WTC11 (cell line): ENCODE data around the gene NIT2. TPM values are rescaled to one million over a fixed set of nuclear protein-coding genes. Genes with fewer than 3 reads are reported as not detected.
A peak's percentile ranks its signal among the peaks of the same experiment; 100 is the strongest.

Experiments used
- ATF1 ChIP-seq: sonication (generic); formaldehyde crosslinking; IDR thresholded peaks from 2 replicates; pipeline ENCODE4 v1.8.1; 2023; ENCODE audit warnings: mild to moderate bottlenecking, moderate library complexity, missing genetic modification reagents
- CREB1 ChIP-seq: sonication (generic); formaldehyde crosslinking; IDR thresholded peaks from 2 replicates; pipeline ENCODE4 v1.8.0; 2023; ENCODE audit warnings: mild to moderate bottlenecking, missing genetic modification reagents
- ELF4 ChIP-seq: sonication (generic); formaldehyde crosslinking; IDR thresholded peaks from 2 replicates; pipeline ENCODE4 v1.8.1; 2022; ENCODE audit warnings: low read depth, mild to moderate bottlenecking, moderate library complexity, missing genetic modification reagents
- FOXP1 ChIP-seq: sonication (generic); formaldehyde crosslinking; IDR thresholded peaks from 2 replicates; pipeline ENCODE4 v1.8.0; 2022; ENCODE audit warnings: missing genetic modification reagents, mild to moderate bottlenecking, moderate library complexity, borderline replicate concordance
- IRF2 ChIP-seq: sonication (generic); formaldehyde crosslinking; IDR thresholded peaks from 2 replicates; pipeline ENCODE4 v1.8.0; 2022; ENCODE audit warnings: low read depth, missing genetic modification reagents, borderline replicate concordance
- MYBL2 ChIP-seq: sonication (generic); formaldehyde crosslinking; IDR thresholded peaks from 2 replicates; pipeline ENCODE4 v1.8.1; 2023; ENCODE audit warnings: mild to moderate bottlenecking, moderate library complexity, missing genetic modification reagents
- NFATC4 ChIP-seq: fragments of 250-450 bp; sonication (Bioruptor Pico); IDR thresholded peaks from 2 replicates; pipeline ENCODE4 v1.9.0; 2021; ENCODE audit warnings: mild to moderate bottlenecking
- NFYB ChIP-seq: sonication (generic); formaldehyde crosslinking; conservative IDR thresholded peaks from 2 replicates; pipeline ENCODE4 v1.8.0; 2022; ENCODE audit warnings: low read depth, missing genetic modification reagents
- RORB ChIP-seq: fragments of 250-450 bp; sonication (Bioruptor Pico); IDR thresholded peaks from 2 replicates; pipeline ENCODE4 v1.9.0; 2021; ENCODE audit warnings: mild to moderate bottlenecking
- SMAD3 ChIP-seq: sonication (generic); formaldehyde crosslinking; IDR thresholded peaks from 2 replicates; pipeline ENCODE4 v1.8.0; 2022; ENCODE audit warnings: missing genetic modification reagents, mild to moderate bottlenecking, borderline replicate concordance
- SP1 ChIP-seq: sonication (generic); formaldehyde crosslinking; conservative IDR thresholded peaks from 2 replicates; pipeline ENCODE4 v1.8.1; 2022; ENCODE audit warnings: missing genetic modification reagents
- ZNF423 ChIP-seq: fragments of 250-450 bp; sonication (Bioruptor Pico); IDR thresholded peaks from 2 replicates; pipeline ENCODE4 v2.1.2; 2022; ENCODE audit warnings: mild to moderate bottlenecking, moderate library complexity
- ZNF671 ChIP-seq: fragments of 250-450 bp; sonication (Bioruptor Pico); IDR thresholded peaks from 2 replicates; pipeline ENCODE4 v1.8.0; 2021; ENCODE audit warnings: mild to moderate bottlenecking
- total RNA-seq: library from RNA; stranded (reverse); gene quantifications from 3 replicates; pipeline ENCODE4 v1.2.3, GENCODE V29; 2021
- TF ChIP-seq, protein P1 (sequence below): fragments of 250-450 bp; sonication (Bioruptor Pico); conservative IDR thresholded peaks from 2 replicates; pipeline ENCODE4 v1.9.0; 2021; ENCODE audit warnings: mild to moderate bottlenecking
- TF ChIP-seq, protein P2 (sequence below): fragments of 250-450 bp; sonication (Bioruptor Pico); IDR thresholded peaks from 2 replicates; pipeline ENCODE4 v1.9.0; 2021; ENCODE audit warnings: mild to moderate bottlenecking, borderline replicate concordance
- TF ChIP-seq, protein P3 (sequence below): sonication (generic); formaldehyde crosslinking; IDR thresholded peaks from 2 replicates; pipeline ENCODE4 v1.8.0; 2023; ENCODE audit warnings: missing genetic modification reagents, mild to moderate bottlenecking, borderline replicate concordance
- TF ChIP-seq, protein P4 (sequence below): sonication (generic); formaldehyde crosslinking; IDR thresholded peaks from 2 replicates; pipeline ENCODE4 v1.8.1; 2023; ENCODE audit warnings: mild to moderate bottlenecking, missing genetic modification reagents
- TF ChIP-seq, protein P5 (sequence below): sonication (generic); formaldehyde crosslinking; IDR thresholded peaks from 2 replicates; pipeline ENCODE4 v1.8.1; 2023; ENCODE audit warnings: mild to moderate bottlenecking, moderate library complexity, missing genetic modification reagents
- TF ChIP-seq, protein P6 (sequence below): sonication (generic); formaldehyde crosslinking; IDR thresholded peaks from 2 replicates; pipeline ENCODE4 v1.8.1; 2023; ENCODE audit warnings: mild to moderate bottlenecking, missing genetic modification reagents, borderline replicate concordance
- TF ChIP-seq, protein P7 (sequence below): fragments of 250-450 bp; sonication (Bioruptor Pico); IDR thresholded peaks from 2 replicates; pipeline ENCODE4 v1.8.0; 2021; ENCODE audit warnings: mild to moderate bottlenecking

The NIT2 gene
- total RNA-seq, 1 experiment from 2014 or later, result 27.3 TPM

DNA sequence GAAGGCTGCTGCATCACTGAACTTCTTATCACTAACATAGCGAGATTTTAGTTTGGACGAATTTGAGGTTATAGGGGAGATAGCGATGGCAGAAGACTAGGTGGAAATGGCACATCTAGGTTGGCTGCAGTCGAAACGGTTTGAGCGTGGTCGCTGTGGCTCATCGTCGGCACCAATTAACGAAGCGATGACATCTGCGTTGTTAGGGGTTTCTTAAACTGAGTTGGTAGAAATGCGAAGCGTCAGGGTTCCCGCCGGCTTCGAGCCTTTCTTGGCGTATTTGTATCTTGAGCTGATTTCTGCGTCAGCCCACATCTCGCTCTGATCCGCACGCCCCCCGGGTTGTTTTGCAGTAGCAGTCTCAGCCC, 67.1 kb downstream of the NIT2 start (continued):
- TF ChIP-seq, protein P1, sequence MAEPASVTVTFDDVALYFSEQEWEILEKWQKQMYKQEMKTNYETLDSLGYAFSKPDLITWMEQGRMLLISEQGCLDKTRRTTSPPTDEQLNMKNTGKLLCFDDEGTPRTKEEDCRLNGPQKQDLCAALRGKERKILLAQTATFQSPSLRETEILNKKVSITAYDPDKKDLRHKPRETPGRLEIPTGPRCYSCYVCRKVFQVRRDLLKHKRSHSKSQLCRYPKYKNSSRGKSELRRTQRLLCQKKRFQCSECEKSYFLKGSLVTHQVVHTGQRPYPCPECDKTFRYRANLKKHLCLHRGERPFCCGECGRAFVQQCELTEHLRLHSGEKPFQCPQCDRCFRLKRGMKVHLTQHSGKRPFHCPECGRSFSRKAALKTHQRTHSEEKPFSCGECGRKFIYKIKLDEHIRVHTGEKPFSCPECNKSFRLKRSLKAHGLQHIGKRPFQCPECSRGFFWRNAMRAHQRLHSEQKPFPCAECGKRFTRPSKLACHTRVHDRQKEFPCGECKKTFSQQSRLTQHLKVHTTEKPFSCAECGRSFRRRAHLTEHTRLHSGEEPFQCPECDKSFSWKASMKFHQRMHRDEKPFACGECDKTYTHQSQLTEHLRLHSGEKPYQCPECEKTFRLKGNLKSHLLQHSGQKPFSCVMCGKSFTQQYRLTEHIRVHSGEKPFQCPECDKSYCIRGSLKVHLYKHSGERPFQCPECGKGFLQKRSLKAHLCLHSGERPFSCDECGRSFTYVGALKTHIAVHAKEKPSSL (CRISPR knock-in tag), result no peak
- TF ChIP-seq, protein P2, sequence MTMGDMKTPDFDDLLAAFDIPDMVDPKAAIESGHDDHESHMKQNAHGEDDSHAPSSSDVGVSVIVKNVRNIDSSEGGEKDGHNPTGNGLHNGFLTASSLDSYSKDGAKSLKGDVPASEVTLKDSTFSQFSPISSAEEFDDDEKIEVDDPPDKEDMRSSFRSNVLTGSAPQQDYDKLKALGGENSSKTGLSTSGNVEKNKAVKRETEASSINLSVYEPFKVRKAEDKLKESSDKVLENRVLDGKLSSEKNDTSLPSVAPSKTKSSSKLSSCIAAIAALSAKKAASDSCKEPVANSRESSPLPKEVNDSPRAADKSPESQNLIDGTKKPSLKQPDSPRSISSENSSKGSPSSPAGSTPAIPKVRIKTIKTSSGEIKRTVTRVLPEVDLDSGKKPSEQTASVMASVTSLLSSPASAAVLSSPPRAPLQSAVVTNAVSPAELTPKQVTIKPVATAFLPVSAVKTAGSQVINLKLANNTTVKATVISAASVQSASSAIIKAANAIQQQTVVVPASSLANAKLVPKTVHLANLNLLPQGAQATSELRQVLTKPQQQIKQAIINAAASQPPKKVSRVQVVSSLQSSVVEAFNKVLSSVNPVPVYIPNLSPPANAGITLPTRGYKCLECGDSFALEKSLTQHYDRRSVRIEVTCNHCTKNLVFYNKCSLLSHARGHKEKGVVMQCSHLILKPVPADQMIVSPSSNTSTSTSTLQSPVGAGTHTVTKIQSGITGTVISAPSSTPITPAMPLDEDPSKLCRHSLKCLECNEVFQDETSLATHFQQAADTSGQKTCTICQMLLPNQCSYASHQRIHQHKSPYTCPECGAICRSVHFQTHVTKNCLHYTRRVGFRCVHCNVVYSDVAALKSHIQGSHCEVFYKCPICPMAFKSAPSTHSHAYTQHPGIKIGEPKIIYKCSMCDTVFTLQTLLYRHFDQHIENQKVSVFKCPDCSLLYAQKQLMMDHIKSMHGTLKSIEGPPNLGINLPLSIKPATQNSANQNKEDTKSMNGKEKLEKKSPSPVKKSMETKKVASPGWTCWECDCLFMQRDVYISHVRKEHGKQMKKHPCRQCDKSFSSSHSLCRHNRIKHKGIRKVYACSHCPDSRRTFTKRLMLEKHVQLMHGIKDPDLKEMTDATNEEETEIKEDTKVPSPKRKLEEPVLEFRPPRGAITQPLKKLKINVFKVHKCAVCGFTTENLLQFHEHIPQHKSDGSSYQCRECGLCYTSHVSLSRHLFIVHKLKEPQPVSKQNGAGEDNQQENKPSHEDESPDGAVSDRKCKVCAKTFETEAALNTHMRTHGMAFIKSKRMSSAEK (CRISPR knock-in tag), result no peak
- TF ChIP-seq IRF2 (CRISPR knock-in tag) (no peak), ZNF671 (CRISPR knock-in tag) (no peak), RORB (CRISPR knock-in tag) (no peak), FOXP1 (no peak), SP1 (CRISPR knock-in tag) (0 out of 2 replicates have a peak, but pooled peaks have one; percentile 4), MYBL2 (CRISPR knock-in tag) (no peak), CREB1 (peak; percentile 8; the same call in 1 of the 2 replicates), ATF1 (CRISPR knock-in tag) (no peak), ZNF423 (no peak), ELF4 (CRISPR knock-in tag) (no peak), NFATC4 (CRISPR knock-in tag) (no peak), NFYB (CRISPR knock-in tag) (0 out of 2 replicates have a peak, but pooled peaks have one; percentile 1), SMAD3 (CRISPR knock-in tag) (peak; percentile 19; the same call in 1 of the 2 replicates)
- TF ChIP-seq, protein P3, sequence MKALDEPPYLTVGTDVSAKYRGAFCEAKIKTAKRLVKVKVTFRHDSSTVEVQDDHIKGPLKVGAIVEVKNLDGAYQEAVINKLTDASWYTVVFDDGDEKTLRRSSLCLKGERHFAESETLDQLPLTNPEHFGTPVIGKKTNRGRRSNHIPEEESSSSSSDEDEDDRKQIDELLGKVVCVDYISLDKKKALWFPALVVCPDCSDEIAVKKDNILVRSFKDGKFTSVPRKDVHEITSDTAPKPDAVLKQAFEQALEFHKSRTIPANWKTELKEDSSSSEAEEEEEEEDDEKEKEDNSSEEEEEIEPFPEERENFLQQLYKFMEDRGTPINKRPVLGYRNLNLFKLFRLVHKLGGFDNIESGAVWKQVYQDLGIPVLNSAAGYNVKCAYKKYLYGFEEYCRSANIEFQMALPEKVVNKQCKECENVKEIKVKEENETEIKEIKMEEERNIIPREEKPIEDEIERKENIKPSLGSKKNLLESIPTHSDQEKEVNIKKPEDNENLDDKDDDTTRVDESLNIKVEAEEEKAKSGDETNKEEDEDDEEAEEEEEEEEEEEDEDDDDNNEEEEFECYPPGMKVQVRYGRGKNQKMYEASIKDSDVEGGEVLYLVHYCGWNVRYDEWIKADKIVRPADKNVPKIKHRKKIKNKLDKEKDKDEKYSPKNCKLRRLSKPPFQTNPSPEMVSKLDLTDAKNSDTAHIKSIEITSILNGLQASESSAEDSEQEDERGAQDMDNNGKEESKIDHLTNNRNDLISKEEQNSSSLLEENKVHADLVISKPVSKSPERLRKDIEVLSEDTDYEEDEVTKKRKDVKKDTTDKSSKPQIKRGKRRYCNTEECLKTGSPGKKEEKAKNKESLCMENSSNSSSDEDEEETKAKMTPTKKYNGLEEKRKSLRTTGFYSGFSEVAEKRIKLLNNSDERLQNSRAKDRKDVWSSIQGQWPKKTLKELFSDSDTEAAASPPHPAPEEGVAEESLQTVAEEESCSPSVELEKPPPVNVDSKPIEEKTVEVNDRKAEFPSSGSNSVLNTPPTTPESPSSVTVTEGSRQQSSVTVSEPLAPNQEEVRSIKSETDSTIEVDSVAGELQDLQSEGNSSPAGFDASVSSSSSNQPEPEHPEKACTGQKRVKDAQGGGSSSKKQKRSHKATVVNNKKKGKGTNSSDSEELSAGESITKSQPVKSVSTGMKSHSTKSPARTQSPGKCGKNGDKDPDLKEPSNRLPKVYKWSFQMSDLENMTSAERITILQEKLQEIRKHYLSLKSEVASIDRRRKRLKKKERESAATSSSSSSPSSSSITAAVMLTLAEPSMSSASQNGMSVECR (CRISPR knock-in tag), result no peak
- TF ChIP-seq, protein P4, sequence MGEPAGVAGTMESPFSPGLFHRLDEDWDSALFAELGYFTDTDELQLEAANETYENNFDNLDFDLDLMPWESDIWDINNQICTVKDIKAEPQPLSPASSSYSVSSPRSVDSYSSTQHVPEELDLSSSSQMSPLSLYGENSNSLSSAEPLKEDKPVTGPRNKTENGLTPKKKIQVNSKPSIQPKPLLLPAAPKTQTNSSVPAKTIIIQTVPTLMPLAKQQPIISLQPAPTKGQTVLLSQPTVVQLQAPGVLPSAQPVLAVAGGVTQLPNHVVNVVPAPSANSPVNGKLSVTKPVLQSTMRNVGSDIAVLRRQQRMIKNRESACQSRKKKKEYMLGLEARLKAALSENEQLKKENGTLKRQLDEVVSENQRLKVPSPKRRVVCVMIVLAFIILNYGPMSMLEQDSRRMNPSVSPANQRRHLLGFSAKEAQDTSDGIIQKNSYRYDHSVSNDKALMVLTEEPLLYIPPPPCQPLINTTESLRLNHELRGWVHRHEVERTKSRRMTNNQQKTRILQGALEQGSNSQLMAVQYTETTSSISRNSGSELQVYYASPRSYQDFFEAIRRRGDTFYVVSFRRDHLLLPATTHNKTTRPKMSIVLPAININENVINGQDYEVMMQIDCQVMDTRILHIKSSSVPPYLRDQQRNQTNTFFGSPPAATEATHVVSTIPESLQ (CRISPR knock-in tag), result no peak
- TF ChIP-seq, protein P5, sequence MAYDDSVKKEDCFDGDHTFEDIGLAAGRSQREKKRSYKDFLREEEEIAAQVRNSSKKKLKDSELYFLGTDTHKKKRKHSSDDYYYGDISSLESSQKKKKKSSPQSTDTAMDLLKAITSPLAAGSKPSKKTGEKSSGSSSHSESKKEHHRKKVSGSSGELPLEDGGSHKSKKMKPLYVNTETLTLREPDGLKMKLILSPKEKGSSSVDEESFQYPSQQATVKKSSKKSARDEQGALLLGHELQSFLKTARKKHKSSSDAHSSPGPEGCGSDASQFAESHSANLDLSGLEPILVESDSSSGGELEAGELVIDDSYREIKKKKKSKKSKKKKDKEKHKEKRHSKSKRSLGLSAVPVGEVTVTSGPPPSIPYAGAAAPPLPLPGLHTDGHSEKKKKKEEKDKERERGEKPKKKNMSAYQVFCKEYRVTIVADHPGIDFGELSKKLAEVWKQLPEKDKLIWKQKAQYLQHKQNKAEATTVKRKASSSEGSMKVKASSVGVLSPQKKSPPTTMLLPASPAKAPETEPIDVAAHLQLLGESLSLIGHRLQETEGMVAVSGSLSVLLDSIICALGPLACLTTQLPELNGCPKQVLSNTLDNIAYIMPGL (CRISPR knock-in tag), result no peak
- TF ChIP-seq, protein P6, sequence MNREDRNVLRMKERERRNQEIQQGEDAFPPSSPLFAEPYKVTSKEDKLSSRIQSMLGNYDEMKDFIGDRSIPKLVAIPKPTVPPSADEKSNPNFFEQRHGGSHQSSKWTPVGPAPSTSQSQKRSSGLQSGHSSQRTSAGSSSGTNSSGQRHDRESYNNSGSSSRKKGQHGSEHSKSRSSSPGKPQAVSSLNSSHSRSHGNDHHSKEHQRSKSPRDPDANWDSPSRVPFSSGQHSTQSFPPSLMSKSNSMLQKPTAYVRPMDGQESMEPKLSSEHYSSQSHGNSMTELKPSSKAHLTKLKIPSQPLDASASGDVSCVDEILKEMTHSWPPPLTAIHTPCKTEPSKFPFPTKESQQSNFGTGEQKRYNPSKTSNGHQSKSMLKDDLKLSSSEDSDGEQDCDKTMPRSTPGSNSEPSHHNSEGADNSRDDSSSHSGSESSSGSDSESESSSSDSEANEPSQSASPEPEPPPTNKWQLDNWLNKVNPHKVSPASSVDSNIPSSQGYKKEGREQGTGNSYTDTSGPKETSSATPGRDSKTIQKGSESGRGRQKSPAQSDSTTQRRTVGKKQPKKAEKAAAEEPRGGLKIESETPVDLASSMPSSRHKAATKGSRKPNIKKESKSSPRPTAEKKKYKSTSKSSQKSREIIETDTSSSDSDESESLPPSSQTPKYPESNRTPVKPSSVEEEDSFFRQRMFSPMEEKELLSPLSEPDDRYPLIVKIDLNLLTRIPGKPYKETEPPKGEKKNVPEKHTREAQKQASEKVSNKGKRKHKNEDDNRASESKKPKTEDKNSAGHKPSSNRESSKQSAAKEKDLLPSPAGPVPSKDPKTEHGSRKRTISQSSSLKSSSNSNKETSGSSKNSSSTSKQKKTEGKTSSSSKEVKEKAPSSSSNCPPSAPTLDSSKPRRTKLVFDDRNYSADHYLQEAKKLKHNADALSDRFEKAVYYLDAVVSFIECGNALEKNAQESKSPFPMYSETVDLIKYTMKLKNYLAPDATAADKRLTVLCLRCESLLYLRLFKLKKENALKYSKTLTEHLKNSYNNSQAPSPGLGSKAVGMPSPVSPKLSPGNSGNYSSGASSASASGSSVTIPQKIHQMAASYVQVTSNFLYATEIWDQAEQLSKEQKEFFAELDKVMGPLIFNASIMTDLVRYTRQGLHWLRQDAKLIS (CRISPR knock-in tag), result no peak
- TF ChIP-seq, protein P7, sequence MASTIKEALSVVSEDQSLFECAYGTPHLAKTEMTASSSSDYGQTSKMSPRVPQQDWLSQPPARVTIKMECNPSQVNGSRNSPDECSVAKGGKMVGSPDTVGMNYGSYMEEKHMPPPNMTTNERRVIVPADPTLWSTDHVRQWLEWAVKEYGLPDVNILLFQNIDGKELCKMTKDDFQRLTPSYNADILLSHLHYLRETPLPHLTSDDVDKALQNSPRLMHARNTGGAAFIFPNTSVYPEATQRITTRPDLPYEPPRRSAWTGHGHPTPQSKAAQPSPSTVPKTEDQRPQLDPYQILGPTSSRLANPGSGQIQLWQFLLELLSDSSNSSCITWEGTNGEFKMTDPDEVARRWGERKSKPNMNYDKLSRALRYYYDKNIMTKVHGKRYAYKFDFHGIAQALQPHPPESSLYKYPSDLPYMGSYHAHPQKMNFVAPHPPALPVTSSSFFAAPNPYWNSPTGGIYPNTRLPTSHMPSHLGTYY, result no peak
